Activated T-helper 17 cell treated with anti-CD3 and anti-CD28 coated beads, Interleukin-2, amount 50 U/mL, for 72 hours (primary cell): ENCODE measurements around the gene HOXA11. TPM values are rescaled to one million over a fixed set of nuclear protein-coding genes. Genes with fewer than 3 reads are reported as not detected.

Experiments used
- ATAC-seq: fragments of 150-1000 bp; cut with Tn5 transposase; replicated peaks from 2 replicates; pipeline ENCODE4 v1.10.0; 2021; ENCODE audit warnings: mild to moderate bottlenecking, moderate library complexity
- H3K27ac Mint-ChIP-seq: one replicate; pipeline ENCODE4 v1.8.0; 2022; ENCODE audit warnings: mixed read lengths
- H3K27me3 Mint-ChIP-seq: one replicate; pipeline ENCODE4 v1.8.0; 2022; ENCODE audit warnings: mixed read lengths
- H3K36me3 Mint-ChIP-seq: one replicate; pipeline ENCODE4 v1.8.0; 2022; ENCODE audit warnings: low read depth, mild to moderate bottlenecking, mixed read lengths
- H3K4me1 Mint-ChIP-seq: one replicate; pipeline ENCODE4 v1.8.0; 2022; ENCODE audit warnings: mixed read lengths
- H3K4me3 Mint-ChIP-seq: one replicate; pipeline ENCODE4 v1.8.0; 2022; ENCODE audit warnings: mild to moderate bottlenecking, mixed read lengths
- H3K9me3 Mint-ChIP-seq: one replicate; pipeline ENCODE4 v1.8.0; 2022; ENCODE audit warnings: mixed read lengths
- total RNA-seq, 2 donors: library from RNA; stranded (reverse); gene quantifications; one replicate each; pipeline ENCODE4 v1.2.3, GENCODE V29; 2022

HOXA11 gene
- total RNA-seq, 2 donors from 2014 or later: not detected

GRCh38 chr7:27157702-27158431 lies 27.2 kb downstream of the HOXA11 start:
- H3K27me3 Mint-ChIP-seq: peaks cover 66% of the 10 kb centered on the region
- no peaks in the 10 kb centered on the region for H3K9me3 Mint-ChIP-seq
- H3K27ac Mint-ChIP-seq: no peak overlapping the region
- no peak for ATAC-seq
- H3K4me3 Mint-ChIP-seq: no peak overlapping the region
- peaks cover 15% of the 10 kb centered on the region for H3K4me1 Mint-ChIP-seq
- peaks cover 16% of the 10 kb centered on the region for H3K36me3 Mint-ChIP-seq

GRCh38 chr7:27156916-27157701 lies 27.9 kb downstream of the HOXA11 start:
- Mint-ChIP-seq H3K27ac (no peak overlapping the region), H3K9me3 (no peaks in the 10 kb centered on the region), H3K4me3 (no peak overlapping the region), H3K27me3 (peaks cover 59% of the 10 kb centered on the region), H3K36me3 (peaks cover 16% of the 10 kb centered on the region), H3K4me1 (peaks cover 15% of the 10 kb centered on the region)
- no peak for ATAC-seq

- H3K4me3 Mint-ChIP-seq: peak within 1 kb of the TSS; percentile 72
These were observed 28.5 kb downstream of the HOXA11 start, which contains the start of gene HOXA7 for GRCh38 chr7:27156508-27156898. TSS of gene HOXA7 (minus strand) at chr7:27156675. CDS start at chr7:27156545, 130 bp downstream.

GRCh38 chr7:27155816-27156507 lies 29.1 kb downstream of the HOXA11 start:
- H3K4me1 Mint-ChIP-seq: peaks cover 22% of the 10 kb centered on the region
- ATAC-seq: no peak

More at GRCh38 chr7:27156508-27156898, 28.5 kb downstream of the HOXA11 start, which contains the start of gene HOXA7:
- peaks cover 19% of the 10 kb centered on the region for H3K4me1 Mint-ChIP-seq
- peaks cover 64% of the 10 kb centered on the region for H3K27me3 Mint-ChIP-seq
- H3K27ac Mint-ChIP-seq: no peak within 1 kb of the TSS
- no peak for ATAC-seq
- peaks cover 16% of the 10 kb centered on the region for H3K36me3 Mint-ChIP-seq
- no peaks in the 10 kb centered on the region for H3K9me3 Mint-ChIP-seq

GRCh38 chr7:27154901-27155815 lies 29.9 kb downstream of the HOXA11 start:
- Mint-ChIP-seq H3K4me3 (peak overlapping the region; percentile 72), H3K4me1 (peaks cover 22% of the 10 kb centered on the region), H3K27me3 (peaks cover 70% of the 10 kb centered on the region), H3K27ac (no peak overlapping the region), H3K36me3 (peaks cover 16% of the 10 kb centered on the region), H3K9me3 (no peaks in the 10 kb centered on the region)
- no peak for ATAC-seq

More at GRCh38 chr7:27155816-27156507, 29.1 kb downstream of the HOXA11 start:
- H3K4me3 Mint-ChIP-seq: peak overlapping the region; percentile 72
- no peak overlapping the region for H3K27ac Mint-ChIP-seq
- peaks cover 68% of the 10 kb centered on the region for H3K27me3 Mint-ChIP-seq
- H3K36me3 Mint-ChIP-seq: peaks cover 16% of the 10 kb centered on the region
- H3K9me3 Mint-ChIP-seq: no peaks in the 10 kb centered on the region

GRCh38 chr7:27154369-27154768 lies 30.7 kb downstream of the HOXA11 start:
- H3K27ac Mint-ChIP-seq: no peak overlapping the region
- ATAC-seq: no peak
- H3K27me3 Mint-ChIP-seq: peaks cover 69% of the 10 kb centered on the region
- peak overlapping the region; percentile 72 for H3K4me3 Mint-ChIP-seq
- H3K36me3 Mint-ChIP-seq: peaks cover 16% of the 10 kb centered on the region
- H3K9me3 Mint-ChIP-seq: no peaks in the 10 kb centered on the region
- peaks cover 22% of the 10 kb centered on the region for H3K4me1 Mint-ChIP-seq

- H3K27me3 Mint-ChIP-seq: peaks cover 63% of the 10 kb centered on the region
- no peaks in the 10 kb centered on the region for H3K9me3 Mint-ChIP-seq
- H3K27ac Mint-ChIP-seq: no peak overlapping the region
- H3K4me3 Mint-ChIP-seq: peak overlapping the region; percentile 72
- peaks cover 16% of the 10 kb centered on the region for H3K36me3 Mint-ChIP-seq
- H3K4me1 Mint-ChIP-seq: peaks cover 22% of the 10 kb centered on the region
- no peak for ATAC-seq
These were observed 31.5 kb downstream of the HOXA11 start for GRCh38 chr7:27153526-27153925.

GRCh38 chr7:27152816-27153442 lies 32.1 kb downstream of the HOXA11 start:
- no peak for ATAC-seq
- Mint-ChIP-seq H3K9me3 (no peaks in the 10 kb centered on the region), H3K36me3 (peaks cover 12% of the 10 kb centered on the region), H3K27me3 (peaks cover 64% of the 10 kb centered on the region), H3K4me3 (no peak overlapping the region), H3K27ac (no peak overlapping the region), H3K4me1 (peaks cover 18% of the 10 kb centered on the region)

- ATAC-seq: no peak
- Mint-ChIP-seq H3K4me3 (peak within 1 kb of the TSS; percentile 68), H3K27ac (no peak within 1 kb of the TSS), H3K36me3 (peaks cover 11% of the 10 kb centered on the region), H3K4me1 (peaks cover 16% of the 10 kb centered on the region), H3K27me3 (peaks cover 59% of the 10 kb centered on the region), H3K9me3 (no peaks in the 10 kb centered on the region)
These were observed 32.9 kb downstream of the HOXA11 start, which contains the start of gene HOXA3 for GRCh38 chr7:27151931-27152815. TSS of gene HOXA3 (minus strand) at chr7:27152583. CDS start at chr7:27110640, 41,943 bp downstream.

GRCh38 chr7:27151341-27151930 lies 33.6 kb downstream of the HOXA11 start:
- Mint-ChIP-seq H3K27me3 (peaks cover 62% of the 10 kb centered on the region), H3K36me3 (peaks cover 11% of the 10 kb centered on the region), H3K27ac (no peak overlapping the region), H3K4me3 (peak overlapping the region; percentile 68), H3K4me1 (peaks cover 16% of the 10 kb centered on the region), H3K9me3 (no peaks in the 10 kb centered on the region)
- ATAC-seq: no peak

- ATAC-seq: peak; percentile 88
- Mint-ChIP-seq H3K4me3 (peak overlapping the region; percentile 68), H3K36me3 (peaks cover 11% of the 10 kb centered on the region), H3K27me3 (peaks cover 66% of the 10 kb centered on the region), H3K4me1 (peaks cover 16% of the 10 kb centered on the region), H3K9me3 (no peaks in the 10 kb centered on the region), H3K27ac (no peak overlapping the region)
These were observed 34.3 kb downstream of the HOXA11 start for GRCh38 chr7:27150568-27151340.
